Activated gamma-delta T cell (primary cell): Measurements from ENCODE around the gene TBX2.
"Not testable (repeated sequence)": the region's sequence is repeated elsewhere in the genome, so short reads cannot be mapped to it uniquely, and the experiment has no call there.

Source experiments
- DNase-seq: peaks from one replicate; lab custom pipeline; 2025; lab: John Stamatoyannopoulos, UW

Gene TBX2

GRCh38 chr17:61413661-61414126 is 14.1 kb downstream of the TBX2 start:
- DNase-seq = no peak

- no peak for DNase-seq
Observed at GRCh38 chr17:61414141-61414935, 14.7 kb downstream of the TBX2 start.

- DNase-seq = no peak
Observed at GRCh38 chr17:61414936-61415251, 15.3 kb downstream of the TBX2 start.

GRCh38 chr17:61415374-61416210 is 15.9 kb downstream of the TBX2 start:
- no peak for DNase-seq

GRCh38 chr17:61416211-61416539 is 16.5 kb downstream of the TBX2 start:
- DNase-seq = no peak

GRCh38 chr17:61416540-61417363 is 17.1 kb downstream of the TBX2 start:
- no peak for DNase-seq

- no peak for DNase-seq
Observed at GRCh38 chr17:61418449-61418848, 18.8 kb downstream of the TBX2 start.

- DNase-seq = no peak
Observed at GRCh38 chr17:61419496-61420046, 19.9 kb downstream of the TBX2 start.

- no peak for DNase-seq
Observed at GRCh38 chr17:61420052-61420451, 20.4 kb downstream of the TBX2 start.

- DNase-seq = no peak
Observed at GRCh38 chr17:61420745-61421398, 21.2 kb downstream of the TBX2 start.

GRCh38 chr17:61421460-61421859 is 21.8 kb downstream of the TBX2 start:
- no peak for DNase-seq

- DNase-seq = no peak
Observed at GRCh38 chr17:61422116-61422799, 22.6 kb downstream of the TBX2 start.

GRCh38 chr17:61422869-61423268 is 23.2 kb downstream of the TBX2 start:
- no peak for DNase-seq

- no peak for DNase-seq
Observed at GRCh38 chr17:61423967-61424649, 24.5 kb downstream of the TBX2 start.

- DNase-seq = no peak
Observed at GRCh38 chr17:61425682-61426481, 26.2 kb downstream of the TBX2 start.

GRCh38 chr17:61426482-61427304 is 27.1 kb downstream of the TBX2 start:
- DNase-seq = no peak

GRCh38 chr17:61427567-61427966 is 27.9 kb downstream of the TBX2 start:
- no peak for DNase-seq

- DNase-seq = no peak
Observed at GRCh38 chr17:61429274-61429673, 29.6 kb downstream of the TBX2 start.

- not testable (repeated sequence) for DNase-seq
Observed at GRCh38 chr17:61429831-61430230, 30.2 kb downstream of the TBX2 start.
